ENCODE data around the gene EVA1B.

Gene EVA1B

DNA sequence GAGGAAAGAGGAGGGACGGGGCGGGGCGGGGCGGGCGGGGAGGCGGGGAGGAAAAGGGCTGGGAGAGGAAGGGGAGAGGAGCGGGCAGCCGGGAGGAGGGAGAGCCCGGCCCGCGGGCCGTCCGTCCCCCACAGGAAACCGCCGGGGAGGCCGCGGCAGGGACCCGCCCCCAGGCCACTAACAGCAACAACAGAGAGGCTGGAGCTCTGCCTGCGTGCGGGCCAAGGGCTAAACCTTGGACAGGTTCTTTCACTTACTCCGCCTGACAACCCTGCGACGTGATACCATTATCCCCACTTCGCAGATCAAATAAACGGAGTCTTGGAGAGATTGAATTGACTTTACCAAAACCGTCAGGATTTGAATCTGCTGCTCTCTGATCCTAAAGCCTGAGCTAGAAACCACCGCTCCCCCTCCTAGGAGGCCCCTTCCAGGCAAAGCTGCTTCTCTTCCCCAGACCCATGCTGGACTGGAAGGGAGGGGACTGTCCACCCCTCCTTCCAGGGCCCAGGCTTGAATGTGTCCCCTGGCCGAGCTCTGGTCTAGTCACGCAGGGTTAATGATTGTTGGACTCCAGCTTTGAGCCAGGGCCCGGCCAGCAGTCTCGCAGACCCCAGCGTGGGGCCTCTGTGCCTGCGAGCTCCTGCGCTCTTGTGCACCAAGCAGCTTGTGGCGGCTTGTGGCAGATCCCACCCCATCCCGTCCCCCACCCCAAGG is at the start of gene EVA1B:
Gene EVA1B, minus strand, starts transcription at position 10 of the 717 bp plus-strand sequence. CDS start 608 bp downstream, outside the sequence.
- DNase-seq: peak; percentile 85

DNA sequence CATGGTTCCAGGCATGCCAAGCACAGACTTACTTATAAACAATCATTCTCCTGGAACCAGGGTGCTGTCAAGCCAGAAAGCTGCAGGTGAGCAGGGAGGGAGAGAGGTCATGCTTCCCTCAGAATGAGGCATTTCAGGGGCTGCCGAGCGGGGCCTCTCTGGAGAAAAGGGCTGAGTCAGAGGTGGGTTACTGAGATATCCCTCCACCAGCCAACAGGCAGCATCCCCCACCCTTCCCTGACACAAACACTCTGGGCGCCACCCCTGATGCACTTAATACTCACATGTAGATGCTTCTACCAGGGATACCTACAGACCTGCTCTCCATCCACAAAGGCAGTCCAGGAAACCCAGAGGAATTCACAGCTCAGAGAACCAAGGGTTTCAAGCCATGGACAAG is 49.2 kb upstream of the EVA1B start:
- peak; percentile 22 for DNase-seq

GRCh38 chr1:36369061-36369861 is 45.8 kb upstream of the EVA1B start:
- peak; percentile 66 for DNase-seq

- DNase-seq: no peak
These were observed 44.4 kb upstream of the EVA1B start for GRCh38 chr1:36367798-36368197.

- no peak for DNase-seq
These were observed 43.6 kb upstream of the EVA1B start for GRCh38 chr1:36367066-36367465.

- DNase-seq: peak; percentile 91
These were observed 42.7 kb upstream of the EVA1B start for GRCh38 chr1:36366091-36366661.

DNA sequence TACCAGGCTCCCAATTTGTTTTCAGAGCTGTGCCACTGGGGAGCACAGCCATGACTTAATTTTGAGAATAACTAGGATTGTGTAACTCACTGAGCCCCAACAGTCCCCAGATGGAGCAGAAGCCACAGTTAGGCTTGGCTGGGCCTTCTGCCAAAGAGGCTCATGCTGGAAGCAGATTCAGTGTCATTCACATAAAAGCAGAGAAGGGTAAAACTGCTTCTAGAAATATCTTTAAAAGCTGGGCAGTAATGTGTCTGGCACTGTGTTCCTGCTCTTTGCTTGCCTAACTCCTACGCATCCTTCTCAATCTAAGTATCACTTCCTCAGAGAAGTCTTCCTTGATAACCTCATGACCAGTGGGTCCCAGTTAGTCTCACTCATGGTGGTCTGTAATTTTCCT is 41.9 kb upstream of the EVA1B start:
- peak; percentile 77 for DNase-seq

GRCh38 chr1:36359911-36360550 is 36.6 kb upstream of the EVA1B start:
- DNase-seq: no peak

DNA sequence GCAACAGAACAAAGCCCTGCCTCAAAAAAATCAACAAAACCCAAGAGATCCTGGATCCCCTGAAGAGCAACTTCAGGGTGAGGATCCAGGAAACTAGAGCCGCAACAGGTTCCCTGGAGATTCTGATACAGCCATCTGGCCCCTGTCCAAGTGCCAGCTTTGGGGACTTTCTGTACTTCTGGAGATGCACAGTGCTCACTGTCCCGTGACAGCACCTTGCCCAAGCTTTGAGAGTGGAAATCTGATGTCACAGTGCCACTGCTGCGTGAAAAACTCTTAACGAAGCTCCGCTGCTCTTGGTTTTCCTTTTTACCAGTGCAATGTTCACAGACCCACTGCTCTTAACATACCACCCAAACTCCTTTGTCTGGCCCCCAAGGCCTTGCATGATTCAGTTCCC is 35.9 kb upstream of the EVA1B start:
- DNase-seq: no peak

DNA sequence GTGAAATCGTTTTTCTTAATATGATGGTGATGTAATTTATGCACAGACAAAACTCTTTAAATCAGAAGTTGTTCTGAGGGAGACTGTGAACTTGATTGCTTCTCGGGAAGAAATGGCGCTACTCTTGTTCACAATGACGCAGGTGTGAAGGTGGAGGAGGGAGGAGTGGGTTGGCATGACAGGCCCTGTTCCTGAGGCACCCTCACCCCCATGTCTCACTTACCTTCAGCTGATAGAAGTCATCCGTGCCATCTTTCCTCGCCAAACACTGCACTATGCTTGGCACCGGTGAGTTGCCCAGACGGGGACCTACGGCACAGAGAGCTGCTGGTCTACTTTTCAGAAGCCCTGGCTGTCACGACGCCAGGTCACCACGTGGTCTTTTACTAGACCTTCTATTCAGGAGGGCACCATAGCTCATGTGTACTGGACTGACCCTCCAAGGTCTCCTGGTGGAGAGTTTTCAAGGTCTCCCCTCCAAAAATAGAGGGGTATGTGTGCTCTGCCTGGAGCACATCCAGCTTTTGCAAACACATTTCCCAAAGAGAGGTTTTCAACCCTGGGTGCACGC is 35.2 kb upstream of the EVA1B start:
- no peak for DNase-seq

- DNase-seq: no peak
These were observed 32.4 kb upstream of the EVA1B start for GRCh38 chr1:36355811-36356210.

DNA sequence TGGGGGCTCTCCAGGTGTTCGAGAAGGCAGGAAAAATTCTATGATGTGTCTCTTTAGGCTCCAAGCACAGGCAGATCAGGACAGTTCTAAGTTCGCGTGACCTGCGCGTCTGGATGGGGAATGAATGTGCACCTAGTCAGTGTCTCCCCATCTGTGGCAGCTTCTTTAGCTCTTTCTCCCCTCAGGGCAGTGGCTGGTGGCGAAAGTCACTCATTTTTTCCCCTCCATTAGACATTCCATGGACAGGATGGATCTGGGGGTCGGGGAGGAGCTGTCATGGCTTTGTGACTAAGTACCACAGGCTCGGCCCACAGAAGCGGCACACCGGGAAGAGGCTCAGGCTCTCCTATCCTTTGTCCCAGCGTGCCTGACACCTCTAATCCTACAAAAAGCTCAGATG is 31.0 kb upstream of the EVA1B start:
- no peak for DNase-seq

- DNase-seq: peak; percentile 25
These were observed 29.7 kb upstream of the EVA1B start for GRCh38 chr1:36352910-36353878.

DNA sequence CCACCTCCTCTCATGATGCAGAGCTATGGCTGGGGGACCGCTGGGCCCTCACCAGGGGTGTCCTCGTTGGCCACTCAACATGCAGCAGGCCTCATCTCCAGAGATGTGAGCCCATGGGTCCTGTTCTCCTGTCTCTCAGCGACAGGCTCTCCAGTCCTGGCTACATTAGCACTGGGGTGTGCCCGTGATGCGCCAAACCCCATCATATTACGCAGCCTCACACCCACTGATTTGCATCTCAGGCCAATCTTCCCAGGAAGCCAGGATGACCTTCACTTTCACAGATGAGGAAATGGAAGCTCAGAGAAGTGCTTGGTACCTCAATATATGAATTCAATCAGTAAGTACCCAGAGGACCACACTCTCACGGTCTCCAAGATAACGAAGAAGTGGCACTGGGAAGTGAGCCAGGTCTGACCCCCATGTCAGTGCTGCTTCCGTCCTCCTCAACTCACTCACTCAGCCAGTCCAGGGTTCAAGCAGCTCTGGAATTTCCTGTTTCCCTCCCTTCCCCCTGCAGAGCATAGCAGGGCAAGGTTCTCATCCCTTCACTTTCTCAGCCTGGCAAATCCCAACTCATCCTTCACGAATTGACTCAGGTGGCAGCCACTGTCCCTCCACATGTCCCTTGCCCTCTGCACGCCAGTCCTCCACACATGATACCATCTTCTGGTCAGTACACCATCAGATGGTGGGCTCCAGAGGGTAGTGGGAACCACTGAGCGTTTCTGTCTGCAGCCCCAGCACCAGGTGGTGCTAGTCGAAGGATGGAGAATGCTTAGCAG is 28.9 kb upstream of the EVA1B start:
- DNase-seq: peak; percentile 69

GRCh38 chr1:36351227-36351977 is 28.0 kb upstream of the EVA1B start:
- peak; percentile 92 for DNase-seq

- DNase-seq: peak; percentile 86
These were observed 27.3 kb upstream of the EVA1B start for GRCh38 chr1:36350659-36351226.

DNA sequence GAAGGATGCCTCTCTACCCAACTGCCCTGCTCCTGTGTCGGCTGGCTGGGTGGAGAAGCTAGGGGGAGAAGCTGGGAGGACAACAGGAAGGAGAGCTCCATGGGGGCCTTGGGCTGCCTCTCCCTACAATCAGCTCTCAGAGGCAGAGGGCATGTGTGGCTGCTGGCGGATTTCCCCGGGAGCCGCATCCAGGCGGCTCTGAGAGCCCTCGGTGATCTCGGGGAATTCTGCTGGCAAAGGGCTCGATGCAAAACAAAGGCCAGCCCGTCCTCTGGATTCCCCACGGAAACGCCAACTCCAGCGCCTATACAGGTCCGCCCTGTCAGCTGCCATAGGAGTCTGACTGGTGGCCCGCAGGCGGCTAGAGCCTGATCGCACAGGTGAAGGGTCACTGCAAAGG is 26.4 kb upstream of the EVA1B start:
- no peak for DNase-seq

DNA sequence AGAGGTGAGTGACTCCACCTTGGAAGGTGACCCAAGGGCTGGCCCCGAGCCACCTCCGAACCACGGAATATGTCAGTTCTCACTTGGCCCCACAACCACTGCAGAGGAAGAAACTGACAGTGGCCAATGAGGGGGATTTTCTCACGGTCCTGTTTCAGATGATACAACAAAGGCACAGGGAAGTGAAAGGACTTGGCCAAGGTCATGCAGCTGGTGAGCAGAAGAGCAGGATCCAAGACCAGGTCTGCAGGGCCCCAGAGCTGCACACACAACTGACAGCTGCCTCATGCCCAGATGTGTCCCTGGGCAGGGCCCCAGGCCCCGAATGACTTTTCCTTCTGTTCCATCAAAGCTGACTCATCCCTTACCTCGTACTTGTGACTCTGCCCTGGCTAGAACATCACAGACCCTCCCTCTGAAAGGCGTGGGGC is 25.8 kb upstream of the EVA1B start:
- peak; percentile 32 for DNase-seq

DNA sequence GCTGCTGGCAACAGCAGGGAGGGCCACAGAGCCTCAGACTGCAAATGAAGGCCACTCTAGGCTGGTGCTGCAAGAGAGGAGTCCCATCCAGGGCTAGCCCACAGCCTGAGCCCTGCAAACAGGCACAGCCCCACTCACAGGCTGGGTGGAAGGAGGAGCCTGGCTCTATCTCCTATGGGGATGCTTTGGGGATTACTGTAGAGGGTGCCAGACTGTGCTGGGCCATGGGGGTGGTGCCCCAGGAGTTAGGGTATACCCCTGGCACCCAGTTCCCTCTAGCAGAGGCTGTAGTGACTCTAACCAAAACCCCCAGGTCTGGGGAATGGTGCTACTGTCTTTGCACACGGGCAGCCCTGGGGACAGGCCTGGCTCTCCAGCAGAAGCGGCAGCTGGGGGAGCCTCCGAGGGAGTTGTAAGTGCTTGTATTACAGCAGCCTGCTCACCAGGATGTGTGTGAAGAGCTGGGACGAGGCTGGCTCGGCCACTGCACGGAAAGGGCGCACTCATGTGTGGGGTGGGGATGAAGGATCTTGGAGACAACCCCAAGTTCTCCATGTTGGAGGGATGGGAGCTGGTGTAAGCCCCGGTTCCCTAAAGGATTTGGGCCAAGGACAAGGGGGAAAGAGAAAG is 23.4 kb upstream of the EVA1B start:
- DNase-seq: no peak

Measured in fibroblast of skin of right quadriceps (primary cell).